Cardiac fibroblast (primary cell): Measurements from ENCODE around the gene CSMD2.
A peak's percentile ranks its signal among the peaks of the same experiment; 100 is the strongest.

Experiments
- DNase-seq, 2 donors: peaks; one replicate each; pipeline versions ENCODE4 v3.0.0 to v3.0.0-alpha.2; 2010; ENCODE audit warnings: low read depth in 2 of 2
- H3K4me3 ChIP-seq, 2 donors: replicated peaks in 1 of 2; 1 replicate in 1 of 2; 2 replicates in 1 of 2; pipeline ENCODE4 v1.5.1; 2011; ENCODE audit warnings: low read depth in 2 of 2, low read length in 2 of 2, mild to moderate bottlenecking in 2 of 2, moderate library complexity in 1 of 2
- TF ChIP-seq, protein P1 (sequence below): IDR thresholded peaks from one replicate; pipeline ENCODE4 v1.5.1; 2011; ENCODE audit warnings: low read depth, mild to moderate bottlenecking, low read length, inconsistent platforms

Gene CSMD2

DNA sequence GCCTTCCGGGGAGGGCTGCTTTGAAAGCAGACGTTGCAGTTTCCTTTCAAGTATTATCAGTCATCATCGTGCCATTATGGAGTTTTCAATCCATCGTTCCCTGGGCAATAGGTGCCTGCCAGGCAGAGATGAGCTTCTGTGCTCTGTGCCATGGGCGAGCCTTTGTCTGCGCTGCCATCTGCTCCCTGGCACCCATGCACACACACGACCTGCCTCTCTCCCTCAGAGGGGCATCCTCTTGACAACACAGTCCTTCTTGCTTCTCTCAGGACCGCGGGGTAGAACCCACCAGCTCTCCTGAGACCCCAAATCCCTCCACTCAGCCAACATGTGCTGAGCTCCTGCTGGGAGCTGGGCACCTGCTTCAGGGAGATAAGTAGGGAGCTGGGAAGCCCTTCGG is 151.9 kb downstream of the CSMD2 start:
- DNase-seq, result no peak
- TF ChIP-seq, protein P1, sequence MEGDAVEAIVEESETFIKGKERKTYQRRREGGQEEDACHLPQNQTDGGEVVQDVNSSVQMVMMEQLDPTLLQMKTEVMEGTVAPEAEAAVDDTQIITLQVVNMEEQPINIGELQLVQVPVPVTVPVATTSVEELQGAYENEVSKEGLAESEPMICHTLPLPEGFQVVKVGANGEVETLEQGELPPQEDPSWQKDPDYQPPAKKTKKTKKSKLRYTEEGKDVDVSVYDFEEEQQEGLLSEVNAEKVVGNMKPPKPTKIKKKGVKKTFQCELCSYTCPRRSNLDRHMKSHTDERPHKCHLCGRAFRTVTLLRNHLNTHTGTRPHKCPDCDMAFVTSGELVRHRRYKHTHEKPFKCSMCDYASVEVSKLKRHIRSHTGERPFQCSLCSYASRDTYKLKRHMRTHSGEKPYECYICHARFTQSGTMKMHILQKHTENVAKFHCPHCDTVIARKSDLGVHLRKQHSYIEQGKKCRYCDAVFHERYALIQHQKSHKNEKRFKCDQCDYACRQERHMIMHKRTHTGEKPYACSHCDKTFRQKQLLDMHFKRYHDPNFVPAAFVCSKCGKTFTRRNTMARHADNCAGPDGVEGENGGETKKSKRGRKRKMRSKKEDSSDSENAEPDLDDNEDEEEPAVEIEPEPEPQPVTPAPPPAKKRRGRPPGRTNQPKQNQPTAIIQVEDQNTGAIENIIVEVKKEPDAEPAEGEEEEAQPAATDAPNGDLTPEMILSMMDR, result no peak

DNA sequence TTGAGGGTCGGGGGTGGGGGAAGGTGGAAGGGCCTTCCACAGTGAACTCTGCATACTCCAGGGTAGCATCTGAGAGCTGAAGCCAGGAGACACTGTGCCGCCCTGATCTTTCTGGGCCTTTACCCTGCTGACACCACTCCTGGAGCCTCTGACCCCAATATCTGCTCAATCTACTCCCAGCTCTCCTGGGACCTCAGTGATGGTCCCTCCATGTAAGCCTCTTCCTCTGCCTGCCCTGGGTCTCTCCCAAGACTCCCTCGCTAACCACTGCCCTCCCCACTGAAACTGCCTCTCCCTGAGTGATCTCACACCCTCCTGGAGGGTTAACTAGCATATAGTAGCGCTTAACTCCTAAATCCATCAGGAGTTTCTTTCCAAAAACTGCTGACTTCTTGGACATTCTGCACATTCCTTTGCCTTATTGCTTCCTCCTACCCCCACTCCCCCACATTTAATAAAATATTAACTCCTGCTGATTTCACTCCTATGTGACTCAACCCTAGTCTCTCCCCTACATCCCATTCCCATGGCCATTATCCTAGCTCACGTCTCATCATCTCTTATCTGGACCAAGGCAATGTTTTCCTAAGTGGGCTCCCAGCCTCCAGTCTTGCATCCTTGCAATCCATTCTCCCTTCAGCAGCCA is 155.6 kb downstream of the CSMD2 start:
- peak in 1 of 2 donors; percentile 8 for DNase-seq
- H3K4me3 ChIP-seq, result no peak overlapping the region
- TF ChIP-seq, protein P1, result no peak

More for the DNA sequence above, 151.9 kb downstream of the CSMD2 start:
- H3K4me3 ChIP-seq, result no peak overlapping the region

DNA sequence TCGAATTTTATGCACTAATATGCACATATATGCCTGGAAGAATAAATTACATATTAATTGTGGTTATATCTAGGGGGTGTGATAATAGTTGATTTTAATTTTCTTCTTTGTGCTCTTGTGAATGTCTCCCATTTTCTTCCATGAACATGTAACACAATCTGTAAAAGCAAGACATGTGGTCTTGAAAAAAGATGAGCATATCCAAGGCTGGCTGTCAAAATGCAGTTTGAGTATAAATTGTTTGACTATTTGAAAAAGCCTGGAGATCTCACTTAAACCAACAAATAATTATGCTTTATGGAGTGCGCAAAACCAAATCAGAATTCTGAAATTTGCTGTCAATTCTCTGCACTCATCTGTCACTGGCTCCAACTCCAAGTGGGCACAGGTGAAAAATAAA is 157.3 kb downstream of the CSMD2 start:
- DNase-seq, result no peak
- TF ChIP-seq, protein P1, result no peak
- H3K4me3 ChIP-seq, result no peak overlapping the region

DNA sequence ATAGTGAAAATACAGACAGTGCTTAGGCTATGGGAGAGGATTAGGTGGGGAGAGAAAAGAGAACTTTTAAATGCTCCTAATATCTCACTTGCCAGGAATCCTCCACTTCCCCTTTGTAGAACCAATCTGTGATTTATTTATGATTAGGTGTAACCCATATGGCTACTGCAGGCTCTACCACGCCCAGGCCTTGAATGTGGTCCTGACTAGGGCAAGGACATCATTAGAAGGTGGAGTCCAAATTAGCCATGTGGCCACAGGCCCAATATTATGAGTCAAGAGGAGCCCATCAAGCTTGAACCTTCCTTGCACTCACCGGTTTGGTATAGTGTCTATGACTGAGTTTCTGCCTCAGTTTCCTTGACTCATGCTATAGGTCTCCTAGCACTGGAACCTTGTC is 159.7 kb downstream of the CSMD2 start:
- TF ChIP-seq, protein P1, result no peak
- no peak for DNase-seq
- no peak overlapping the region for H3K4me3 ChIP-seq

DNA sequence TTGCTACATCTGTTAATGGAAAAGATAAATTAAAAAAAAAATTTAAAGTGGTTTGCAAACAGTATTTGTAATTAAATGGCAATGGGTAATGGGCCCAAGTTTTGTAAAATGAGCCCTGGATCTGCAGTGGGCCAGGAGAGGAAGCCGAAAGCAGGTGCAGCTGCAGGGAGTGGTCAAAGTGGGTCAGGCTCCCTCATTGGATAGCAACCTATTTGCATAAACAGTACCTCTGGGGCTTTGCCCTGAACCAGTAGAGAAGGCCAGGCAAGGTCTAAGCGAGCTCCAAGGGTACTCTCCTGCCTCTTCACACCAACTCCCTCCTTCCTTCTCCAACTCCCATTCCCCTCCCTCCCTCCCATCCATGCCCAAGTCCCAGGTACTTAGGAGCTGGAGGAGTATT is 162.2 kb downstream of the CSMD2 start:
- TF ChIP-seq, protein P1, result no peak
- no peak for DNase-seq
- H3K4me3 ChIP-seq, result no peak overlapping the region

DNA sequence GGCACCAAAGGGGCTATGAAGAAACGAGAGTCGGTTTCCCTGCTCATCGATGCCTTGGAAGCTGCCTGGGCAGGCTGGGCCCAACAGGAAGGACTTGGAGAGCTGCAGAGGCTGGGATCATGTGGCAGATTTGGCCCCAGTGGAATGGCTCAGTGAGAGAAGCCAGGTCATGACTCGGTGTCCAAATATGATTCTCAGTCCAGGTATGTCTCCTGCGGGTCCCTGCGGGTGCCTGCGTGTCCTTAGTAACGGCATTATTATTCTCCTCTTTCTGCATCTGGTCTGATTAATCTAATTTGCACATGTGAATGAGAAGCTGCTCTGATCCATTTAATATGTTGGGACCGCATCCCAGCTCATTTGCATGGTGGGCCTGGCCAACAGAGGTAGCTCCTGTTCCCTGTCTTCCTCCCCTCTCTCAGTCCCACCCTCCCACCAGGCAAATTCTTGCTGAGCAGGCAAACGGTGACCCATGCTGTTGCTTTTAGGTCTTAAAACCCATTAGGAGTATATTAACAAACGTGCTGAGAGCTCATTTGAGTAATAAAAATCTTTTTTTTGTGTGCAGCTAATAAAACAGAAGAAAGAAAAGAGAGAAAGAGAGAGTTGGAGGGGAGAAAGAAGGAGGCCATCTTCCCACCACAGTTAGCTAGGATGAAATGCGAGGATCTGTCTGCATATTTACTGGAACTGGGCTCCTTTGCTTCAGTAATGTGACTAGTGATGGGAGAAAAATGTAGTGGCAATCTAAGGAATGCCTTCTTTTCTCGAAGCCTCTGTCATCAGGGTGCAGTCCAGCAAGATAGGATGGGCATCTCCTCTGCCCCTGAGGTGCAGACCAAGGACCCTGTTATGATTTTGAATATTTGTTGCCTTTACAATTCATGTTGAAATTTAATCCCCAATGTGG is 167.6 kb downstream of the CSMD2 start:
- DNase-seq, result no peak
- no peak overlapping the region for H3K4me3 ChIP-seq
- TF ChIP-seq, protein P1, result no peak
